Measurements from ENCODE around the gene LCN6. TPM values are rescaled to one million over a fixed set of nuclear protein-coding genes. Genes with fewer than 3 reads are reported as not detected.
"Not testable (repeated sequence)": the region's sequence is repeated elsewhere in the genome, so short reads cannot be mapped to it uniquely, and the experiment has no call there.

Gene LCN6
- total and polyA plus RNA-seq, 7 donors, result 1.2 to 19.1 (median 5.9) TPM

DNA sequence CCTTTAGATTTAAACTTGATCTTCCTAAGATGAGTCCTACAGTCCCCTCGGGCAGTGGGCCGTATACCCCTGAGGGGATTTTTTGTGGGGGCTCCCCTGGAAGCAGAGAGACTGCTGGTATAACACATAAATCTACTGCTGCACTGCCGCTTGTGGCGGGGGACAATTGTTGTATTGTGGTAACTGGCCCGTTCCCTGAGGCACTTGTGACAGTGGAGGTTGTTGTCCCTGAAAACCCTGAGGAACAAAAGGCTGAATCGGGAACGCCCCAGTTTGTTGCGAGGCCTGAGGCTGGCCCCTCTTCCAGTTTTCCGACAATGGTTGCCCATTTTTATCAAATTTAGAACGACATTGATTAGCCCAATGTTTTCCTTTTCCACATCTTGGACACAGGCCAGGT lies 38.1 kb upstream of the LCN6 start:
- TF ChIP-seq POLR2AphosphoS5 (IDR thresholded peaks at IDR 0.05) (no peak), EP300 (IDR thresholded peaks at IDR 0.05) (no peak), POLR2A (IDR thresholded peaks at IDR 0.05) (no peak)
- TF ChIP-seq, protein P1, sequence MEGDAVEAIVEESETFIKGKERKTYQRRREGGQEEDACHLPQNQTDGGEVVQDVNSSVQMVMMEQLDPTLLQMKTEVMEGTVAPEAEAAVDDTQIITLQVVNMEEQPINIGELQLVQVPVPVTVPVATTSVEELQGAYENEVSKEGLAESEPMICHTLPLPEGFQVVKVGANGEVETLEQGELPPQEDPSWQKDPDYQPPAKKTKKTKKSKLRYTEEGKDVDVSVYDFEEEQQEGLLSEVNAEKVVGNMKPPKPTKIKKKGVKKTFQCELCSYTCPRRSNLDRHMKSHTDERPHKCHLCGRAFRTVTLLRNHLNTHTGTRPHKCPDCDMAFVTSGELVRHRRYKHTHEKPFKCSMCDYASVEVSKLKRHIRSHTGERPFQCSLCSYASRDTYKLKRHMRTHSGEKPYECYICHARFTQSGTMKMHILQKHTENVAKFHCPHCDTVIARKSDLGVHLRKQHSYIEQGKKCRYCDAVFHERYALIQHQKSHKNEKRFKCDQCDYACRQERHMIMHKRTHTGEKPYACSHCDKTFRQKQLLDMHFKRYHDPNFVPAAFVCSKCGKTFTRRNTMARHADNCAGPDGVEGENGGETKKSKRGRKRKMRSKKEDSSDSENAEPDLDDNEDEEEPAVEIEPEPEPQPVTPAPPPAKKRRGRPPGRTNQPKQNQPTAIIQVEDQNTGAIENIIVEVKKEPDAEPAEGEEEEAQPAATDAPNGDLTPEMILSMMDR (IDR thresholded peaks at IDR 0.05), result no peak
- no peak for DNase-seq
- Histone ChIP-seq H3K27me3 (no peaks in the 10 kb centered on the region), H3K4me3 (no peak overlapping the region), H3K36me3 (no peaks in the 10 kb centered on the region), H3K9me3 (no peaks in the 10 kb centered on the region), H3K4me1 (peaks cover 1 to 10% (median 8%) of the 10 kb centered on the region in 4 donors), H3K27ac (no peak overlapping the region)
- intact Hi-C loops (cut with DNase I), result no loop called here
- 41 to 73% methylated on average over 10 of the region's 10 CpGs for WGBS, 2 donors

DNA sequence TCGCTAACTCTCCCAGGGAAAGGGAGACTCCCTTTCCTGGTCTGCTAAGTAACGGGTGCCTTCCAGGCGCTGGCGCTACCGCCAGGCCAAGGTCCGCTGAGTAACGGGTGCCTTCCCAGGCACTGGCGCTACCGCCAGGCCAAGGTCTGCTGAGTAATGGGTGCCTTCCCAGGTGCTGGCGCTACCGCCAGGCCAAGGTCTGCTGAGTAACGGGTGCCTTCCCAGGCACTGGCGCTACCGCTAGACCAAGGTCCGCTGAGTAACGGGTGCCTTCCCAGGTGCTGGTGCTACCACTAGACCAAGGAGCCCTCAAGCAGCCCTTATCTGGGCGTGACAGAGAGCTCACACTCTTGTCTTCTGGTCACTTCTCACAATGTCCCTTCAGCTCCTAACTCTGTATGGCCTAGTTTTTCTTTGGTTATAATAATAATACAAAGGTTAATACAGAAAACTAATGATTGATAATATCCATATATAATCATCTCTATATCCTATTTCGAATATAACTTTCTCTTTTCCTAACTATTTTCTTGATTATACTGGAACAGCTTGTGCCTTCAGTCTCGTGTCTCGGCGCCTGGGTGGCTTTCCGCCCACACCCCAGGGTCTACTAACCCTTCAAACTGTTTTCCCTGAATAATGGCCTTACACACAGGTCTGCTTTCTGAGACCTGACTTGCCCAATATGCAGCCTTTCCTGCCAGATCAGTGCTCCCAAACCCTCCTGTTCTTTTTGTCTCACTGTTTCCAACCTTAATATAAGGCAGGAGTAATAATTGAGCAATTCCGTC lies 37.4 kb upstream of the LCN6 start:
- H3K36me3 ChIP-seq; DNase-seq; H3K4me3 ChIP-seq; H3K27me3 ChIP-seq; H3K27ac ChIP-seq; H3K4me1 ChIP-seq; H3K9me3 ChIP-seq; intact Hi-C loops (cut with DNase I): not testable (repeated sequence)
- WGBS, 2 donors, result 55 to 82% methylated on average over 23 of the region's 23 CpGs

DNA sequence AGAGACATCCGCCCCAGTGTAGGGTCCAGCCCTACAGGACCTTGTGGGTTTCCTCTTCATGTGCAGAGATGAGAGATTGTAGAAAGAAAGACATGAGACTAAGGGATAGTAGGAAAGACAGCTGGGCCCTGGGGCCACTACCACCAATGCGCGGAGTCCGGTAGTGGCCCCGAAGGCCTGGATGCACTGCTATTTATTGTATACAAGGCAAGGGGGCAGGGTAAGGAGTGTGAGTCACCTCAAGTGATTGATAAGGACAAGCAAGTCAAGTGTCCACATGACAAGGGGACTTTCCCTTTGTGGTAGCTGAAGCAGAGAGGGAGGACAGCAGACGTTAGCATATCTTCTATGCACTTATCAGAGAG lies 36.7 kb upstream of the LCN6 start:
- no peak for DNase-seq
- intact Hi-C loops (cut with DNase I), result no loop called here
- Histone ChIP-seq H3K9me3 (no peaks in the 10 kb centered on the region), H3K4me3 (no peak overlapping the region), H3K27ac (no peak overlapping the region), H3K36me3 (no peaks in the 10 kb centered on the region), H3K4me1 (peaks cover 0 to 2% (median 1%) of the 10 kb centered on the region in 4 donors), H3K27me3 (no peaks in the 10 kb centered on the region)
- 49 to 84% methylated on average over 6 of the region's 6 CpGs for WGBS, 2 donors
- TF ChIP-seq POLR2A (IDR thresholded peaks at IDR 0.05) (no peak), POLR2AphosphoS5 (IDR thresholded peaks at IDR 0.05) (no peak), EP300 (IDR thresholded peaks at IDR 0.05) (no peak)
- TF ChIP-seq, protein P1 (IDR thresholded peaks at IDR 0.05), result no peak

DNA sequence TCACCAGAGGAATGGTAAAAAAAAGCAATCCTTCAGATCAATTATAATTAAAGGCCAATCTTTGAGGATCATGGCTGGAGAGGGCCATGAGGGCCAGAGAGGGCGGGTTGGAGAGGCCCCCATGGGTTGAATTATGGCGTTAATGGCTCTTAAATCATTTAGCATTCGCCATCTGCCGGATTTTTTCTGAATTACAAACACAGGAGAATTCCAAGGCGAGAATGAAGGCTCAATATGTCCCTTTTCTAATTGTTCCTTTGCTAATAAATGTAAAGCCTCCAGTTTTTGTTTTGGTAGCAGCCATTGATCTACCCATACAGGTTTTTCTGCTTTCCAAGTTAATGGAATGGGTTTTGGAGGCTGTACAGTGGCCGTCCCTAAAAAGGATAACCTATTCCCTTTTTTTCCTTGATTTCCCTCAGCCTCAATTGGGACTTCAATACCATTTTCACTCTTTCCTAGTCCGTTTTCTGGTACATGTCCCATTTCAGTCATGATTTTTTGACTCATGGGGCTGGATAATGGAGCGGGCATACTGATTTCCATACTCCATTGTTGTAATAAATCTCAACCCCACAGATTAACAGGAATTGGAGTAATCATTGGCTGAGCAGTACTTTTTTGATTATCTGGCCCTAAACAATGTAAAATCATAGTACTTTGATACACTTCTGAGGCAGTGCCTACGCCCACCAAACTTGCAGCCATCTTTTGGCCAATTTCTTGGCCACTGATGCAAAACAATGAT lies 36.1 kb upstream of the LCN6 start:
- intact Hi-C loops (cut with DNase I), result no loop called here
- H3K4me1 ChIP-seq, result peaks cover 0 to 1% (median 0%) of the 10 kb centered on the region in 4 donors
- no peak for TF ChIP-seq POLR2A (IDR thresholded peaks at IDR 0.05)
- TF ChIP-seq, protein P1 (IDR thresholded peaks at IDR 0.05), result peak; percentile 3 to 49 (median 32)
- no peaks in the 10 kb centered on the region for H3K27me3 ChIP-seq
- H3K9me3 ChIP-seq, result no peaks in the 10 kb centered on the region
- no peak for DNase-seq
- 22 to 42% methylated on average over 9 of the region's 9 CpGs for WGBS, 2 donors
- no peak overlapping the region for H3K4me3 ChIP-seq
- H3K27ac ChIP-seq, result no peak overlapping the region
- H3K36me3 ChIP-seq, result no peaks in the 10 kb centered on the region

- intact Hi-C loops (cut with DNase I), result no loop called here
- 91 to 95% methylated on average over 3 of the region's 3 CpGs for WGBS, 2 donors
Measured at GRCh38 chr9:136782452-136782851, 34.1 kb upstream of the LCN6 start.

More at GRCh38 chr9:136782452-136782851, 34.1 kb upstream of the LCN6 start:
- Histone ChIP-seq H3K9me3 (no peaks in the 10 kb centered on the region), H3K4me3 (no peak overlapping the region), H3K4me1 (peaks cover 0 to 1% (median 0%) of the 10 kb centered on the region in 4 donors), H3K27ac (no peak overlapping the region), H3K27me3 (no peaks in the 10 kb centered on the region), H3K36me3 (no peaks in the 10 kb centered on the region)
- DNase-seq, result no peak
- TF ChIP-seq EP300 (IDR thresholded peaks at IDR 0.05), result no peak
- TF ChIP-seq, protein P1 (IDR thresholded peaks at IDR 0.05), result no peak
- no peak for TF ChIP-seq POLR2AphosphoS5 (IDR thresholded peaks at IDR 0.05)
- no peak for TF ChIP-seq POLR2A (IDR thresholded peaks at IDR 0.05)
